ENCODE data around the gene PPP1R13B. TPM values are rescaled to one million over a fixed set of nuclear protein-coding genes. Genes with fewer than 3 reads are reported as not detected.

PPP1R13B gene
- polyA plus RNA-seq, 1 donor (not counting 4 experiments of a cell fraction or from before 2014, with no cell fraction given), result 7.7 TPM

GRCh38 chr14:103894723-103895059 is 47.3 kb upstream of the PPP1R13B start:
- Histone ChIP-seq H3K36me3 (ENCODE audit: control insufficient read depth in 2 of 2, extremely low read depth in 1 of 2, insufficient read depth in 2 of 2, low read length in 2 of 2) (no peaks in the 10 kb centered on the region), H4K20me1 (ENCODE audit: control insufficient read depth, extremely low read depth, insufficient read depth, low read length) (no peaks in the 10 kb centered on the region), H3K27ac (ENCODE audit: control insufficient read depth, insufficient read depth, low read length) (no peak overlapping the region), H3K79me2 (ENCODE audit: control insufficient read depth, insufficient read depth, low read length) (no peaks in the 10 kb centered on the region), H3K4me3 (ENCODE audit: control insufficient read depth in 2 of 3, extremely low read depth in 1 of 3, insufficient read depth in 2 of 3, low read depth in 1 of 3, low read length in 3 of 3) (no peak overlapping the region), H3K4me2 (ENCODE audit: control insufficient read depth, extremely low read depth, insufficient read depth, low read depth, low read length) (no peak overlapping the region), H3K9me1 (ENCODE audit: control insufficient read depth, extremely low read depth, insufficient read depth, low read length) (no peaks in the 10 kb centered on the region), H3K9me3 (ENCODE audit: control insufficient read depth, low read depth, low read length) (no peaks in the 10 kb centered on the region), H3K9ac (ENCODE audit: control insufficient read depth, extremely low read depth, insufficient read depth, low read length) (no peak overlapping the region), H3K4me1 (ENCODE audit: control insufficient read depth, extremely low read depth, insufficient read depth, low read length) (peaks cover 11% of the 10 kb centered on the region), H3K27me3 (ENCODE audit: control insufficient read depth, extremely low read depth, insufficient read depth, low read length) (no peaks in the 10 kb centered on the region), H2AFZ (ENCODE audit: control insufficient read depth, low read length) (no peak overlapping the region)
- DNase-seq (ENCODE audit: low read depth, low spot score) (no peak), FAIRE-seq (no peak)
- dilution Hi-C loops (cut with MboI; ENCODE audit: extremely low pct_ligation_motif_present, low sequenced_read_pairs), result no loop called here
- no peak for TF ChIP-seq CTCF (optimal IDR thresholded peaks at IDR 0.05 in 1 of 3, IDR thresholded peaks at IDR 0.05 in 1 of 3, conservative IDR thresholded peaks at IDR 0.05 in 1 of 3; ENCODE audit: extremely low read depth in 1 of 3, insufficient read depth in 2 of 3, low read length in 3 of 3)
- no peak for TF ChIP-seq EZH2 (IDR thresholded peaks at IDR 0.05; ENCODE audit: low read length)

DNA sequence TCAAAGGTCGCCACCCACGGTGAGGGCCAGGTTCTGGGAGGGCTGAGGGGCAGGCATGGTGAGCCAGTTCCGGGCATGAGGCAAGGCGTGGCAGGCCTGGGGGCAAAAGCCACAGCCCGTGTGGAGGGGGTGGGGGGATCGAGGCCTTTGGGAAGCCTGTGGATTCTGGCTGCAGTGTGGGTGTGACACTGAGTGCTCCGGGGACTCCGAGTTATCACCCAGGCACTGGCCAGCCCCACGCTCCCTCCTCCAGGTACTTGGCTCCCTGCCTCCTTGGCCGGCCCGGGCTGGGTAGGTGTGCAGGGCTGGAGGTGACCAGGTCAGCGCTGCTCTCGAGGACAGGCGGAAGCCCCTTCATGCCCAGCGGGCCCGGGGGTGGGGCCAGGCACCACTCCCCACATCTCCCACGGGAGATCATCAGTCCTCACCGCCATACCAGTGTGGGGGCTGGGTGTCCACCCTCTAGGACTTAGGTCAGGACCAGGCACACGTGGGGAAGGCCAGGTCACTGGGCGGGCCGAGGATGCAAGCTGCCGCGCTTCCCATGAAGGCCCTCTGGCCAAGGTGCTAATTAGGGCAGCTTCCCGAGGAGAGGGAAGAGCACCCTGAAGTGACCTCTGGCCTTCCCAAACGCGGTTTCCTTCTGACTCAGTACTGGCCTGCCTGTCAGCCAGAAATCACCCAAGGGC is 46.8 kb upstream of the PPP1R13B start:
- Histone ChIP-seq H3K27ac (ENCODE audit: control insufficient read depth, insufficient read depth, low read length) (no peak overlapping the region), H3K4me3 (ENCODE audit: control insufficient read depth in 2 of 3, extremely low read depth in 1 of 3, insufficient read depth in 2 of 3, low read depth in 1 of 3, low read length in 3 of 3) (no peak overlapping the region), H3K4me2 (ENCODE audit: control insufficient read depth, extremely low read depth, insufficient read depth, low read depth, low read length) (no peak overlapping the region), H4K20me1 (ENCODE audit: control insufficient read depth, extremely low read depth, insufficient read depth, low read length) (no peaks in the 10 kb centered on the region), H3K36me3 (ENCODE audit: control insufficient read depth in 2 of 2, extremely low read depth in 1 of 2, insufficient read depth in 2 of 2, low read length in 2 of 2) (no peaks in the 10 kb centered on the region), H3K9ac (ENCODE audit: control insufficient read depth, extremely low read depth, insufficient read depth, low read length) (no peak overlapping the region), H3K9me3 (ENCODE audit: control insufficient read depth, low read depth, low read length) (no peaks in the 10 kb centered on the region), H3K27me3 (ENCODE audit: control insufficient read depth, extremely low read depth, insufficient read depth, low read length) (no peaks in the 10 kb centered on the region), H2AFZ (ENCODE audit: control insufficient read depth, low read length) (no peak overlapping the region), H3K9me1 (ENCODE audit: control insufficient read depth, extremely low read depth, insufficient read depth, low read length) (no peaks in the 10 kb centered on the region), H3K79me2 (ENCODE audit: control insufficient read depth, insufficient read depth, low read length) (no peaks in the 10 kb centered on the region), H3K4me1 (ENCODE audit: control insufficient read depth, extremely low read depth, insufficient read depth, low read length) (peaks cover 11% of the 10 kb centered on the region)
- TF ChIP-seq EZH2 (IDR thresholded peaks at IDR 0.05; ENCODE audit: low read length) (no peak), CTCF (optimal IDR thresholded peaks at IDR 0.05 in 1 of 3, IDR thresholded peaks at IDR 0.05 in 1 of 3, conservative IDR thresholded peaks at IDR 0.05 in 1 of 3; ENCODE audit: extremely low read depth in 1 of 3, insufficient read depth in 2 of 3, low read length in 3 of 3) (no peak)
- FAIRE-seq (no peak), DNase-seq (ENCODE audit: low read depth, low spot score) (no peak)
- dilution Hi-C loops (cut with MboI; ENCODE audit: extremely low pct_ligation_motif_present, low sequenced_read_pairs), result no loop called here
